H9 (cell line): ENCODE data around the gene SLX4IP. TPM values are rescaled to one million over a fixed set of nuclear protein-coding genes. Genes with fewer than 3 reads are reported as not detected.

ENCODE experiments used
- DNase-seq: peaks from one replicate; pipeline ENCODE4 v3.0.0-alpha.2; 2017
- H2AFZ ChIP-seq: one replicate; pipeline ENCODE4 v1.6.1; 2013; ENCODE audit warnings: mild to moderate bottlenecking, low read length, control low read depth, moderate library complexity
- H2AK5ac ChIP-seq: 2 replicates; pipeline ENCODE4 v1.6.1; 2013; ENCODE audit warnings: low read length, control low read depth, mixed read lengths; ENCODE audit not compliant: insufficient read length
- H2BK120ac ChIP-seq: one replicate; pipeline ENCODE4 v1.6.1; 2013; ENCODE audit warnings: low read depth, mild to moderate bottlenecking, low read length, control low read depth, inconsistent platforms; ENCODE audit not compliant: poor library complexity, severe bottlenecking
- H2BK12ac ChIP-seq: 2 replicates; pipeline ENCODE4 v1.6.1; 2013; ENCODE audit warnings: low read length, control low read depth, mixed read lengths, low read depth; ENCODE audit not compliant: insufficient read length
- H2BK15ac ChIP-seq: 2 replicates; pipeline ENCODE4 v1.6.1; 2013; ENCODE audit warnings: low read depth, low read length, control low read depth
- H2BK20ac ChIP-seq: one replicate; pipeline ENCODE4 v1.6.1; 2013; ENCODE audit warnings: low read depth, mild to moderate bottlenecking, low read length, control low read depth, inconsistent platforms; ENCODE audit not compliant: poor library complexity, severe bottlenecking
- H2BK5ac ChIP-seq: 2 replicates; pipeline ENCODE4 v1.6.1; 2013; ENCODE audit warnings: low read length, control low read depth, mixed read lengths; ENCODE audit not compliant: insufficient read length
- H3K14ac ChIP-seq: 2 replicates; pipeline ENCODE4 v1.6.1; 2013; ENCODE audit warnings: low read length, control low read depth; ENCODE audit not compliant: insufficient read depth
- H3K18ac ChIP-seq: 2 replicates; pipeline ENCODE4 v1.6.1; 2013; ENCODE audit warnings: low read depth, mild to moderate bottlenecking, mixed read lengths, low read length, control low read depth; ENCODE audit not compliant: insufficient read length
- H3K23ac ChIP-seq: 2 replicates; pipeline ENCODE4 v1.6.1; 2013; ENCODE audit warnings: low read length, control low read depth, mixed read lengths, low read depth; ENCODE audit not compliant: insufficient read length
- H3K23me2 ChIP-seq: 2 replicates; pipeline ENCODE4 v1.6.1; 2013; ENCODE audit warnings: low read depth, mild to moderate bottlenecking, mixed read lengths, low read length, control low read depth; ENCODE audit not compliant: insufficient read length, poor library complexity, severe bottlenecking
- H3K27ac ChIP-seq: 2 replicates; pipeline ENCODE4 v1.5.1; 2013; ENCODE audit warnings: low read length, control low read depth, mixed read lengths, low read depth; ENCODE audit not compliant: insufficient read length
- H3K27me3 ChIP-seq: 2 replicates; pipeline ENCODE4 v1.6.1; 2013; ENCODE audit warnings: low read length, control low read depth, inconsistent platforms; ENCODE audit not compliant: insufficient read depth
- H3K4ac ChIP-seq: 2 replicates; pipeline ENCODE4 v1.6.1; 2013; ENCODE audit warnings: low read depth, mild to moderate bottlenecking, control low read depth, inconsistent platforms, low read length, moderate library complexity
- H3K4me1 ChIP-seq: 2 replicates; pipeline ENCODE4 v1.6.1; 2013; ENCODE audit warnings: low read length, control low read depth, inconsistent platforms; ENCODE audit not compliant: insufficient read depth
- H3K4me2 ChIP-seq: 2 replicates; pipeline ENCODE4 v1.6.1; 2013; ENCODE audit warnings: low read length, control low read depth, mixed read lengths; ENCODE audit not compliant: insufficient read length, insufficient read depth
- H3K56ac ChIP-seq: 2 replicates; pipeline ENCODE4 v1.6.1; 2013; ENCODE audit warnings: low read depth, mild to moderate bottlenecking, mixed read lengths, low read length, control low read depth; ENCODE audit not compliant: insufficient read length
- H3K79me1 ChIP-seq: 2 replicates; pipeline ENCODE4 v1.6.1; 2013; ENCODE audit warnings: low read depth, mild to moderate bottlenecking, moderate library complexity, low read length, control low read depth, inconsistent platforms; ENCODE audit not compliant: insufficient read depth, poor library complexity, severe bottlenecking
- H3K79me2 ChIP-seq: 2 replicates; pipeline ENCODE4 v1.6.1; 2013; ENCODE audit warnings: low read length, control low read depth, inconsistent platforms; ENCODE audit not compliant: insufficient read depth
- H3K9ac ChIP-seq: 2 replicates; pipeline ENCODE4 v1.6.1; 2013; ENCODE audit warnings: low read length, control low read depth, mixed read lengths; ENCODE audit not compliant: insufficient read length; ENCODE audit errors: extremely low read depth
- H3K9me3 ChIP-seq: one replicate; pipeline ENCODE4 v1.6.1; 2013; ENCODE audit warnings: low read depth, low read length, inconsistent platforms; ENCODE audit not compliant: control insufficient read depth
- H3T11ph ChIP-seq: one replicate; pipeline ENCODE4 v1.6.1; 2013; ENCODE audit warnings: mild to moderate bottlenecking, low read length, control low read depth, inconsistent platforms
- H4K20me1 ChIP-seq: one replicate; pipeline ENCODE4 v1.6.1; 2013; ENCODE audit not compliant: control insufficient read depth, insufficient read length, insufficient read depth
- H4K5ac ChIP-seq: 2 replicates; pipeline ENCODE4 v1.6.1; 2013; ENCODE audit warnings: low read depth, mild to moderate bottlenecking, mixed read lengths, low read length, control low read depth; ENCODE audit not compliant: insufficient read length
- H4K8ac ChIP-seq: replicated peaks from 2 replicates; pipeline ENCODE4 v1.6.1; 2013; ENCODE audit warnings: low read length, control low read depth, mixed read lengths, low read depth; ENCODE audit not compliant: insufficient read length
- H4K91ac ChIP-seq: 2 replicates; pipeline ENCODE4 v1.6.1; 2013; ENCODE audit warnings: low read depth, mild to moderate bottlenecking, moderate library complexity, mixed read lengths, low read length, control low read depth; ENCODE audit not compliant: insufficient read length
- H3K27ac Mint-ChIP-seq, 3 experiments: 2 replicates in 2 of 3; 3 replicates in 1 of 3; pipeline ENCODE4 v1.8.0; 2020 to 2021; ENCODE audit warnings: mixed read lengths in 3 of 3, mild to moderate bottlenecking in 1 of 3, moderate library complexity in 1 of 3
- H3K27me3 Mint-ChIP-seq: 2 replicates; pipeline ENCODE4 v1.8.0; 2021; ENCODE audit warnings: low read depth, mild to moderate bottlenecking, moderate library complexity, mixed read lengths
- H3K36me3 Mint-ChIP-seq, 3 experiments: 2 replicates in 2 of 3; 3 replicates in 1 of 3; pipeline ENCODE4 v1.8.0; 2020 to 2021; ENCODE audit warnings: low read depth in 3 of 3, mixed read lengths in 3 of 3; ENCODE audit not compliant: insufficient read depth in 1 of 3
- H3K4me1 Mint-ChIP-seq, 2 experiments: 2 replicates each; pipeline ENCODE4 v1.8.0; 2020; ENCODE audit warnings: mixed read lengths in 2 of 2
- H3K4me3 Mint-ChIP-seq, 2 experiments: 2 replicates in 1 of 2; 3 replicates in 1 of 2; pipeline ENCODE4 v1.8.0; 2020 to 2021; ENCODE audit warnings: mild to moderate bottlenecking in 2 of 2, mixed read lengths in 2 of 2, moderate library complexity in 1 of 2
- H3K9me3 Mint-ChIP-seq, 2 experiments: 2 replicates in 1 of 2; 3 replicates in 1 of 2; pipeline ENCODE4 v1.8.0; 2020; ENCODE audit warnings: mild to moderate bottlenecking in 2 of 2, mixed read lengths in 2 of 2, moderate library complexity in 1 of 2
- WGBS: extraction: QIAGEN DNeasy Blood & Tissue Kit; methylation state at CpG from one replicate; pipeline ENCODE4 v1.1.7; 2013; ENCODE audit warnings: missing lambda C conversion rate, low lambda C conversion rate, mixed read lengths; ENCODE audit not compliant: insufficient read length; ENCODE audit errors: extremely low coverage; 5-methylcytosine and 5-hydroxymethylcytosine counted together
- total RNA-seq: library from RNA; stranded (reverse); gene quantifications from 2 replicates; pipeline ENCODE4 v1.2.1, GENCODE V29; 2021
- TF ChIP-seq, protein P1 (sequence below): fragments of 200-600 bp; sonication (generic); conservative IDR thresholded peaks from 3 replicates; pipeline ENCODE4 v1.8.0; 2021; ENCODE audit warnings: antibody characterized with exemption, mild to moderate bottlenecking

The SLX4IP gene
- total RNA-seq, 1 experiment from 2014 or later, result 7.9 TPM

- Histone ChIP-seq H2AK5ac (no peak overlapping the region), H2AFZ (no peak overlapping the region), H3K4me1 (peaks cover 4% of the 10 kb centered on the region; the same call in 1 of the 2 replicates), H4K5ac (no peak overlapping the region), H3K23me2 (no peaks in the 10 kb centered on the region), H3K4ac (no peak overlapping the region), H3K14ac (no peak overlapping the region), H3K23ac (no peak overlapping the region), H2BK12ac (no peak overlapping the region), H3K9ac (no peak overlapping the region), H3K27me3 (no peaks in the 10 kb centered on the region), H2BK120ac (no peak overlapping the region), H2BK5ac (no peak overlapping the region), H2BK20ac (no peak overlapping the region), H3T11ph (no peak overlapping the region), H4K8ac (no peak overlapping the region), H4K20me1 (no peaks in the 10 kb centered on the region), H2BK15ac (no peak overlapping the region), H3K4me2 (no peak overlapping the region), H3K9me3 (no peaks in the 10 kb centered on the region), H3K18ac (no peak overlapping the region), H3K27ac (no peak overlapping the region), H3K56ac (no peak overlapping the region), H3K79me2 (no peaks in the 10 kb centered on the region), H4K91ac (no peak overlapping the region), H3K79me1 (no peaks in the 10 kb centered on the region)
- Mint-ChIP-seq H3K4me1 (peaks cover 72 to 77% of the 10 kb centered on the region in 2 experiments), H3K9me3 (no peaks in the 10 kb centered on the region; a peak in 1 of 5 replicates), H3K4me3 (no peak overlapping the region), H3K27me3 (no peaks in the 10 kb centered on the region), H3K36me3 (peaks cover 0 to 2% (median under 1%) of the 10 kb centered on the region in 3 experiments; a peak in 6 of 7 replicates), H3K27ac (peak overlapping the region in 1 of 3 experiments; percentile 76; a peak in 1 of 7 replicates)
- TF ChIP-seq, protein P1, sequence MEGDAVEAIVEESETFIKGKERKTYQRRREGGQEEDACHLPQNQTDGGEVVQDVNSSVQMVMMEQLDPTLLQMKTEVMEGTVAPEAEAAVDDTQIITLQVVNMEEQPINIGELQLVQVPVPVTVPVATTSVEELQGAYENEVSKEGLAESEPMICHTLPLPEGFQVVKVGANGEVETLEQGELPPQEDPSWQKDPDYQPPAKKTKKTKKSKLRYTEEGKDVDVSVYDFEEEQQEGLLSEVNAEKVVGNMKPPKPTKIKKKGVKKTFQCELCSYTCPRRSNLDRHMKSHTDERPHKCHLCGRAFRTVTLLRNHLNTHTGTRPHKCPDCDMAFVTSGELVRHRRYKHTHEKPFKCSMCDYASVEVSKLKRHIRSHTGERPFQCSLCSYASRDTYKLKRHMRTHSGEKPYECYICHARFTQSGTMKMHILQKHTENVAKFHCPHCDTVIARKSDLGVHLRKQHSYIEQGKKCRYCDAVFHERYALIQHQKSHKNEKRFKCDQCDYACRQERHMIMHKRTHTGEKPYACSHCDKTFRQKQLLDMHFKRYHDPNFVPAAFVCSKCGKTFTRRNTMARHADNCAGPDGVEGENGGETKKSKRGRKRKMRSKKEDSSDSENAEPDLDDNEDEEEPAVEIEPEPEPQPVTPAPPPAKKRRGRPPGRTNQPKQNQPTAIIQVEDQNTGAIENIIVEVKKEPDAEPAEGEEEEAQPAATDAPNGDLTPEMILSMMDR, result no peak
- no CpG with 5 or more reads among the region's 2 CpGs for WGBS
- no peak for DNase-seq
These were observed 34.0 kb downstream of the SLX4IP start for GRCh38 chr20:10469056-10469455.
